Activated naive CD4-positive, alpha-beta T cell treated with anti-CD3 and anti-CD28 coated beads, Interleukin-2, amount 50 U/mL, for 72 hours (primary cell): ENCODE results near the gene STX16. TPM values are rescaled to one million over a fixed set of nuclear protein-coding genes. Genes with fewer than 3 reads are reported as not detected.

ENCODE experiments used
- ATAC-seq, 2 donors: fragments of 150-1000 bp; cut with Tn5 transposase; 2 replicates each; pipeline ENCODE4 v1.10.0; 2021; ENCODE audit warnings: mild to moderate bottlenecking in 2 of 2, moderate library complexity in 2 of 2
- DNase-seq, 2 donors: peaks; one replicate each; pipeline ENCODE4 v3.0.0; 2021 to 2022; ENCODE audit warnings: low spot score in 2 of 2
- H3K27ac Mint-ChIP-seq, 2 donors: one replicate each; pipeline ENCODE4 v1.8.0; 2022; ENCODE audit warnings: mild to moderate bottlenecking in 2 of 2, mixed read lengths in 2 of 2
- H3K36me3 Mint-ChIP-seq, 2 donors: one replicate each; pipeline ENCODE4 v1.8.0; 2022; ENCODE audit warnings: mixed read lengths in 2 of 2
- H3K9me3 Mint-ChIP-seq, 2 donors: one replicate each; pipeline ENCODE4 v1.8.0; 2022; ENCODE audit warnings: mixed read lengths in 2 of 2
- total RNA-seq, 2 donors: library from RNA; stranded (reverse); gene quantifications; one replicate each; pipeline ENCODE4 v1.2.3, GENCODE V29; 2022

STX16 gene
- total RNA-seq, 2 donors from 2014 or later, result 130 to 135 TPM

DNA sequence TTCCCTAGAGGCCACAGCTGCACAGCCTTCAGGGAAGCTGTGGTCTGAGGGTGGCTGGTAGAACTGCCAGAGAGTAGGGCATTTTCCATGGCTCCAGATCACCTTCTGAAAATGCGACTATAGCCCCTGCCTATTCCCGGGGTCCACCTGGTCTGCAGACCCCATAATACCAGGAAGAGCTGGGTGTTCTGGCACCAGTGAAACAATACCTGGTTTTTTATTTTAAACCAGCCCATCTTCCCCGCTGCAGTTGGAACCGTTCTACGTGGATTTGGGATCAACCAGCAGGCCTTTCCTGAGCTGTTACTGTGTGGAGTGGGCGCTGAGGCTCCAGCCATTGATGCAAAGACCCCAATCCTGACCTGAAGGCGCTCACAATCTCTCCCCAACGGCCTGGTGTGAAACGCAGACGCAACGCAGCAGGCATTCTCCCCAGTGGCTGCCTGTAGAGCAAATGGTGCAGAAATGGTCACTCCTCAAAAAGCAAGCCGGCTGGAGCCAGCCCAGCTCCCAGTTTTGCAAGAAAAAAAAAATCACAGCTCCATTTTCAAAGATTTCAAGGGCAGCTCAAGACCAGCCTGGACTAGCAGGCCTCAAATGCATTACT is 52.8 kb downstream of the STX16 start:
- no peak overlapping the region for H3K27ac Mint-ChIP-seq
- ATAC-seq (no peak), DNase-seq (peak in 1 of 2 donors; percentile 14)
- H3K9me3 Mint-ChIP-seq, result no peaks in the 10 kb centered on the region
- peaks cover 0 to 11% of the 10 kb centered on the region in 2 donors for H3K36me3 Mint-ChIP-seq

- Mint-ChIP-seq H3K9me3 (no peaks in the 10 kb centered on the region), H3K36me3 (peaks cover 0 to 11% of the 10 kb centered on the region in 2 donors), H3K27ac (no peak overlapping the region)
- ATAC-seq, result no peak
- peak in 1 of 2 donors; percentile 25 for DNase-seq
Measured at GRCh38 chr20:58705208-58705926, 54.3 kb downstream of the STX16 start.

DNA sequence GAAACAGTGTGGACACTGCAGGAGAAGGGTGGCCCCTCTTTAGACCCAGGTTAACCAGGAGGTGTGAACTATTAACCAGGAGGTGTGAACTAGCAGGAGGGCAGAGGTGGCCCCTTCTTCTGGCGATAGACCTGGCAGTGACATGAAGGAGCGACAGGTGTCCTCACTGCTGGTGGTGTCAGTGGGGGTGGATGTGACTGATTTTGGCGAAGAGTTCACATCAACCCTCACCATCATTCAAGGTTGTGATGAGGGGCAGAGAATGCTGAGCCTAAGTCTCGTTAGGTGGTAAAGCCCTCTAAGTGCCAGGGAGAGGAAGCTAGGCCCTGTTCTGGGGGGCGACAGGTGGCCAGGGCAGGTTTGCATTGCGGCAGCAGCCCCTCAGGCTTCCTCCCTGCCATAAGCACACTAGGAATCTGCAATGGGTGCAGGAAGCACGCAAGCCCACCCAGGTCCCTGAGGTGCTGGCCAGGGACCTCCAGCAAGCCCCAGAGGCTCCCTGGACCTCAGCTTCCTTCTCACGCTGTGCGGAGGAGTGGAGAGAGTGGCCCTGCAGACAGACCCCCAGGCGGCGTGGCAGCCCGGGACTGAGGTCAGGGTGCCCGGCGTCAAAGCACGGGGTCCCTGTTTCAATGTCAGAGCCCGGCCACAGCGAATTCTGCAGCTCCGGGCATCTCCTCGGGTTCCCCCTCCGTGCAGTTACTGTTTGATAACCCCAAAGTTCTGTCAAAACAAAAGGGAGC is 55.2 kb downstream of the STX16 start:
- DNase-seq, result peak in 1 of 2 donors; percentile 25
- ATAC-seq, result no peak
- no peaks in the 10 kb centered on the region for H3K9me3 Mint-ChIP-seq
- H3K36me3 Mint-ChIP-seq, result peaks cover 0 to 11% of the 10 kb centered on the region in 2 donors
- H3K27ac Mint-ChIP-seq, result no peak overlapping the region

DNA sequence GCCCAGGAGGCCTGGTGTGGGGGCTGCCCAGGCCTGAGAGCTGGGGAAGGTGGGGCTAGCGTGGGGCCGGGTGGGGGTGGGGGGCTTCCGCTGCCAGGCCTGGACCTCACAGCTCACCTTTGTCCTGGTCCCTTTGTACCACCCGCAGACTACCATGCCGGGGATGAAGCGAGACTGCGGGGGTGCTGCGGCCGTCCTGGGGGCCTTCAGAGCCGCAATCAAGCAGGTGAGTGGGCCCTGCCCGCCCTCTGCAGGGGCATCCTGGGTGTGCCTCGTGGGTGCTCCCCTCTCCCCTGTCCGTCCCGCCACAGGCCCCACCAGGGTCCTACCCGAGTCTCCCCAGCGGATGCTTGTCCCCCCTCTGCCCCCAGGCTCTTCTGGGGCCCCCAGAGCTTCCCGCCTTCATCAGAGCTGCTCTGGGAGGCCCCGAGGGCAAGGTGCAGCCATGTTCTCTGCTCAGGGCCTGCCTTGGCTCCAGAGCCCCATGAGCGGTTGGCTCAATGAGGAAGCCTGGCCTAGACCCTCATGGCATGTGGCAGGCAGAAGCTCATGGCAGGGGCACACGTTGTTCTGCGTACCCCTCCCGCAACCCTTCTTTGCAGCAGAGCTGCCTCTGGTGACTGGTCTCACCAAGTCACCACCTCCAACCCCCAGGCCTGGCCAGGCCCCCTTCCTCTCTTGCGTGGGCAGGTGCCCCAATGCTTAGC is 56.0 kb downstream of the STX16 start:
- no peak for ATAC-seq
- peak in 1 of 2 donors; percentile 43 for DNase-seq
- H3K36me3 Mint-ChIP-seq, result peaks cover 0 to 11% of the 10 kb centered on the region in 2 donors
- H3K27ac Mint-ChIP-seq, result no peak overlapping the region
- H3K9me3 Mint-ChIP-seq, result no peaks in the 10 kb centered on the region

GRCh38 chr20:58707770-58708169 is 56.7 kb downstream of the STX16 start:
- Mint-ChIP-seq H3K27ac (no peak overlapping the region), H3K36me3 (peaks cover 0 to 9% of the 10 kb centered on the region in 2 donors), H3K9me3 (no peaks in the 10 kb centered on the region)
- DNase-seq (peak in 1 of 2 donors; percentile 18), ATAC-seq (no peak)

DNA sequence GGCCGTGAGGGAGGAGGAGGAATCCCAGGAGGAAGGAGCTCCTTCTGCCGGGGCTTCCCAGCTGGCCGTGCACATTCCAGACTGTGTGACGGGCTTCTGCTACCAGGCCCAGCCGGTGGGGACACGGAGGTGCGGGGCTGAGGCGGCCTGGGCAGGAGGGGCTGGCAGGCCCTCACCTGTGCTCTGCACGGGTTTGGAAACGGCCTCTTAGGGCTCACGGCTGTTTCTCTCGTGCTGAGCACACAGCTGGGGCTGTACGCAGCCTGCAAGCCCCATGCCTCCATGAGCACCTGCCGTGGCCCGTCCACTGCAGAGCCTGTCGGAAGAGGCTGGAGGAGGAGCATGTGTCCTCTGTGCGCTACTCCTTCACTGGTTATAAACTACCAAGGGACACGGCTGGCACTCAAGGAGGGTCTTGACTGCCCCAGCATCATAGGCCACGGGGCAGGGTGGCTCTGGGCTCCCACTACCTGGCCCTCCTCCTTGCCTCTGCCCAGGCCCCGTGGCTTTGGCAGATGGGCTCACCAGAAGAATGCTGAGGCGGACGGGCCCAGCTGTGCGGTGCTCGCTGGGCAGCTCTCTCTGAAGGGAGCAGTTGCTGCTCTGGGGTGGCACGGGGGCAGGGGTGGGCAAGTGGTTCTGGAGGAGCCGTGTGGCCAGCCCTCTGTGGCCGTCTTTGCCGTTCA is 57.3 kb downstream of the STX16 start:
- ATAC-seq, result no peak
- Mint-ChIP-seq H3K9me3 (no peaks in the 10 kb centered on the region), H3K27ac (no peak overlapping the region), H3K36me3 (peaks cover 0 to 5% of the 10 kb centered on the region in 2 donors)
- DNase-seq, result peak in 1 of 2 donors; percentile 47

GRCh38 chr20:58709013-58709702 is 58.1 kb downstream of the STX16 start:
- DNase-seq (peak in 1 of 2 donors; percentile 1), ATAC-seq (no peak)
- Mint-ChIP-seq H3K27ac (peak overlapping the region in 1 of 2 donors; percentile 89), H3K36me3 (peaks cover 0 to 1% of the 10 kb centered on the region in 2 donors), H3K9me3 (no peaks in the 10 kb centered on the region)

DNA sequence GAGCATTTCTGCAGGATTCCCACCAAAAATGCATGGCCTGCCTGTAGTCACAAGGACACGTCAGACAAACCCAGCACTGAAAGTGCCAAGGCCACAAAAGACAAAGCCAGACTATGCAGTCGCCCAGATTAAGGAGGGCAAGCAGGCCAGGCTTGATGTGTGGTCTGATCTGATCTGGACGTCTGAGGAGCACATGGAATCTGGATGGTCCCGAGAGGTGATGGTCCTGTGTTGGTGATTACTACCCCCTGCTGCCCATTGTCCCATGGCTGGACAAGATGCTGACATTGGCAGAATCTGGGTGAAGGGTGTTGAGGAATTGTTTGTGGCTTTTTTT is 58.6 kb downstream of the STX16 start:
- peak in 1 of 2 donors; percentile 1 for DNase-seq
- H3K27ac Mint-ChIP-seq, result no peak overlapping the region
- ATAC-seq, result no peak
- H3K36me3 Mint-ChIP-seq, result no peaks in the 10 kb centered on the region
- H3K9me3 Mint-ChIP-seq, result no peaks in the 10 kb centered on the region

DNA sequence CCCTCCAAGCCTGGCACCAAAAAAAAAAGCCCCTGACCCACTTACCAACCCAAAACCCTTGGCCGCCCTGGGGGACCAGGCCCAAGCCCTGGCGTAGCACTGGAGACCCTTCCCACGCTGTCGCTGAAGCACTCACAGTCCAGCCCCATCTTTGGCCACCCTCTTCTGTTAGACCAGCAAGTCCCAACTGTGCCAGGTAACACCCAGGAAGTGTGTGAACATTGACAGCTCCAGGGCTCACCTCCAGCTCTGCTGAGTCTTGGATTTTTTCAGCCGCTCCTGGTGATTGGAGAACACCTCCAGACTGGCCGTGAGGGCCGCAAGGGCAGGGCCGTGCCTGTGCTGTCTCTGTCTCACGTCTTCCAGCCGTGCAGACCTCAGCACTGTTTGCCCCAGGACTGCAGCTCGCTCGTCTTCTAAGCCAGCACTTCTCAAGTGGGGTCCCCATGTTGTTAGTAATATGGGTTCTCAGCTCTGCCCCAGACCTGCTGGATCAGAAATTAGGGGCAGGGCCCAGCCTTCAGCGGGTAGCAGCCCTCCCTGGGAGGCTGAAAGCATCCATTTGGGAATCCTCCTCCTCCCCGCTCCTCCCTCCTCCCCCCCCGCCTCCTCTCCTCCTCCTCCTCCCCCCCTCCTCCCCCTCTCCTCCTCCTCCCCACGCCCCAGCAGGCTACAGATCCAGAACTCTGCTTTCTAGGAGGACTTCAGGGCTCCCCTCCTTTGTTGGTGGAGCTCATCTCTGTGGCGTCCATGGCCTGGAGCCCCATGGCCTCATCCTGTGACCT is 59.6 kb downstream of the STX16 start:
- Mint-ChIP-seq H3K27ac (no peak overlapping the region), H3K9me3 (no peaks in the 10 kb centered on the region), H3K36me3 (no peaks in the 10 kb centered on the region)
- no peak for ATAC-seq
- peak; percentile 1 to 41 for DNase-seq

- peak; percentile 0 to 34 for DNase-seq
- no peak for ATAC-seq
- no peaks in the 10 kb centered on the region for H3K9me3 Mint-ChIP-seq
- no peak overlapping the region for H3K27ac Mint-ChIP-seq
- no peaks in the 10 kb centered on the region for H3K36me3 Mint-ChIP-seq
Measured at GRCh38 chr20:58711266-58712051, 60.4 kb downstream of the STX16 start.

DNA sequence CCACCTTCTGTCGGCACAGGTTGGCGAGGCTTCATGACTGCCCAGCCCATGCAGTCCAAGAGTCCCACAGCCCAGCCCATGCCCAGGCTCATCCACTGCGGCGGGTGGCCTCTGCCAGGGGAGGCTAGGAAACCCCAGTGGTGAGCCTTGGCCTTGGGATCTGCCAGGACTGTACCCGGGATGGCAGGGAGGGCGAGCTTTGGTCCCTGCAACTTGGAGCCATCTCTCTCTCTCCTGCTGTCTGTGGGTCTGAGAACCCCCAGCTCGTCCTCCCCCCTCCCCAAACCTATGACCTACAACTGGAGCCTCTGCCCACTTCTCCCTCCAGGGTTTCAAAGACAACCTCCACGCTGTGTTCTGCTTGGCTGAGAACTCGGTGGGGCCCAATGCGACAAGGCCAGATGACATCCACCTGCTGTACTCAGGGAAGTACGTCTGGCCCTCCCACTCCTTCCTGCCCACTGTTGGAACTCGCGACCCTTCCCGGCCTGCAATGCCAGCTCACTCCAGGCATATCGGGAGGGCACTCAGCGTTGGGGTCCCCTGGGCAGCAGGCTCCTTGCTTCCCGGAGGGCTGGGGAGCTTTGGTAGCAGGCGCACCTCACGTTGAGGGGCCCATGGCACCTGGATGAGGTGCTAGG is 61.2 kb downstream of the STX16 start:
- ATAC-seq (peak in 1 of 2 donors; percentile 18), DNase-seq (peak; percentile 2 to 39)
- Mint-ChIP-seq H3K27ac (peak overlapping the region in 1 of 2 donors; percentile 30), H3K9me3 (no peaks in the 10 kb centered on the region), H3K36me3 (no peaks in the 10 kb centered on the region)

DNA sequence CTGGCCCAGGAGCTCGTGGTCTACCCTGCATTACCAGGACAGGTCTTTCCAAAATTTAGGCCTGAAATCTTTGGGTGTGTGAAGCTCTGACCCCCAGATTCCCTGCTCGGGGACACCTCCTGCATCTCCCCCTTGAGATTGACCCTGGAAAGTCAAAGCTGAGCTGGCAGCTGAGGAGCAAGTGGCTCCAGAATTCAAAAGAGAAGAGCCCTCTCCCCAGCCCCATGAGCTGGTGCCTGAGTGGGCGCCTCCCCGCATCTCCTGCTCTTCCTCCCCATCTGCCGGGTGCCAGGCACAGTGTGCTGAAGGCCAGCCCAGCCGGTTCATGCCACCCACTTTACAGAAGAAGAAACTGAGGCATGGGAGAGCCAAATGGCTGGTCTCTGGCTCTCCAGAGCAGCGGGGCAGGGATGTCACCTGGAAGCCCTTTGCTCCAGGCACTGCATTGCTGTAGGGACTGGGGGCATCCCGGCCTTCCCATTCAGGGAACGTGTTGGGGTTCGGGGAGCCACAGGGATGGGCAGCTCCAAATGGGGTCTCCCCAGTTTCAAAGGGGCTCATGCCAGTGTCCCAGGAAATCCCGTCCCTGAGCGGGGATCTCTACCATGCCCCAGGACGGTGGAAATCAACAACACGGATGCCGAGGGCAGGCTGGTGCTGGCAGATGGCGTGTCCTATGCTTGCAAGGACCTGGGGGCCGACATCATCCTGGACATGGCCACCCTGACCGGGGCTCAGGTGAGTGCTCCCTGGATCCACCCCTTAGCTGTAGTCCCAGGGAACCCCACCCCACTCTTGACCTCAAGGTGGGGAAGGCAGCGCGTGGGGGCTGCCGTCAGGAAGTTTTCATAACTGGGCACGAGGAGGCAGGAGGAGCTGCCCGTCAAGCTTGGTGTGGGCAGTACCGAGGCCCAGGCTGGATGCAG is 62.0 kb downstream of the STX16 start:
- Mint-ChIP-seq H3K27ac (peak overlapping the region; percentile 30 to 68), H3K9me3 (no peaks in the 10 kb centered on the region), H3K36me3 (no peaks in the 10 kb centered on the region)
- ATAC-seq (no peak), DNase-seq (peak in 1 of 2 donors; percentile 1)

DNA sequence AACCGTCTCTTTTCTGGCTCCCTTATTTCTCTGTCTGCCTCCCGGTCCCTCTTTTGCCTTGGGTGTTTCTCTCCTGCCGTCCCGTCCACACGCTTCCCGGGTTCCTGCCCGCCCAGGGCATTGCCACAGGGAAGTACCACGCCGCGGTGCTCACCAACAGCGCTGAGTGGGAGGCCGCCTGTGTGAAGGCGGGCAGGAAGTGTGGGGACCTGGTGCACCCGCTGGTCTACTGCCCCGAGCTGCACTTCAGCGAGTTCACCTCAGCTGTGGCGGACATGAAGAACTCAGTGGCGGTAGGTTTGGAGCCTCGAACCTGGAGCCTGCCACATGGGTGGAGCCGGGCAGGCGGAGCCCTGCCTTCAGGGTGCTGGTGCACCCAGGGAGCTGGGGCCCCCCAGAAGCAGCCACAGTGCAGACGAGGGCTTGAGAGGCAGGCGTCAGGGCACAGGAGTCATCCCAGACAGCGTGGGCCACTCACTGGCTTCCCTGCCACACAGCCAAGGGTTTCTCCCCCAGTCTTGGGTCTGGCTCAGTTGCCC is 62.8 kb downstream of the STX16 start:
- ATAC-seq, result no peak
- H3K9me3 Mint-ChIP-seq, result no peaks in the 10 kb centered on the region
- no peaks in the 10 kb centered on the region for H3K36me3 Mint-ChIP-seq
- no peak overlapping the region for H3K27ac Mint-ChIP-seq
- DNase-seq, result peak in 1 of 2 donors; percentile 1
